SK-N-SH (cell line): ENCODE data around the gene RCAN1. TPM values are rescaled to one million over a fixed set of nuclear protein-coding genes. Genes with fewer than 3 reads are reported as not detected.

ENCODE experiments used
- CTCF ChIA-PET: fragments of 300-600, 350-600 bp; formaldehyde crosslinking; extraction: SDS; loops from one replicate; lab custom pipeline; 2021; lab: Yijun Ruan, JAX
- POLR2A ChIA-PET: fragments of 350-600 bp; sonication (Branson Sonifier 250); formaldehyde crosslinking; extraction: SDS; loops from one replicate; lab custom pipeline; 2020; ENCODE audit warnings: antibody characterized with exemption, inconsistent platforms; lab: Yijun Ruan, JAX
- DNase-seq: peaks from one replicate; pipeline ENCODE4 v3.0.0; 2012
- H2AFZ ChIP-seq: fragments of 200-600 bp; sonication (generic); 2 replicates; pipeline ENCODE4 v1.8.1; 2016; ENCODE audit warnings: antibody characterized with exemption, mild to moderate bottlenecking, low read depth
- H3F3A ChIP-seq: fragments of 200-600 bp; sonication (generic); replicated peaks from 2 replicates; pipeline ENCODE3; 2016; ENCODE audit warnings: antibody characterized with exemption, mild to moderate bottlenecking; ENCODE audit not compliant: insufficient read depth
- H3K27ac ChIP-seq, 2 experiments: fragments of 200-500 bp in 1 of 2; fragments of 200-600 bp in 1 of 2; sonication (Bioruptor generic) in 1 of 2; sonication (generic), shearing (Covaris generic) in 1 of 2; 2 replicates each; pipeline versions ENCODE4 v1.5.1 to v1.6.1; 2014 to 2016; ENCODE audit warnings: low read depth in 2 of 2, inconsistent platforms in 1 of 2, low read length in 1 of 2, mild to moderate bottlenecking in 1 of 2, mixed read lengths in 1 of 2
- H3K27me3 ChIP-seq: fragments of 200-600 bp; sonication (generic), shearing (Covaris generic); 2 replicates; pipeline ENCODE4 v1.6.1; 2016; ENCODE audit warnings: mixed run types; ENCODE audit not compliant: insufficient read depth
- H3K36me3 ChIP-seq, 2 experiments: fragments of 200-500 bp in 1 of 2; fragments of 200-600 bp in 1 of 2; sonication (Bioruptor generic) in 1 of 2; sonication (generic) in 1 of 2; replicated peaks in 1 of 2; 2 replicates each; pipeline versions ENCODE3 to v1.5.1; 2014 to 2016; ENCODE audit warnings: low read length in 1 of 2, mild to moderate bottlenecking in 1 of 2; ENCODE audit not compliant: insufficient read depth in 2 of 2, control insufficient read depth in 1 of 2
- H3K4me1 ChIP-seq, 2 experiments: fragments of 200-500 bp in 1 of 2; fragments of 200-600 bp in 1 of 2; sonication (Bioruptor generic) in 1 of 2; sonication (generic), shearing (Covaris generic) in 1 of 2; 2 replicates each; pipeline versions ENCODE4 v1.5.1 to v1.6.1; 2014 to 2016; ENCODE audit warnings: low read depth in 1 of 2, low read length in 1 of 2, mixed run types in 1 of 2; ENCODE audit not compliant: insufficient read depth in 2 of 2, control insufficient read depth in 1 of 2
- H3K4me2 ChIP-seq: fragments of 200-600 bp; sonication (generic), shearing (Covaris generic); 2 replicates; pipeline ENCODE4 v1.6.1; 2017; ENCODE audit warnings: mixed run types
- H3K4me3 ChIP-seq, 2 experiments: fragments of 200-500 bp in 1 of 2; fragments of 200-600 bp in 1 of 2; sonication (Bioruptor generic) in 1 of 2; sonication (generic), shearing (Covaris generic) in 1 of 2; 2 replicates each; pipeline versions ENCODE4 v1.5.1 to v1.8.1; 2014 to 2016; ENCODE audit warnings: low read depth in 2 of 2, inconsistent platforms in 1 of 2, low read length in 1 of 2, mild to moderate bottlenecking in 1 of 2, mixed read lengths in 1 of 2, moderate library complexity in 1 of 2
- H3K79me2 ChIP-seq: fragments of 200-600 bp; sonication (generic); 2 replicates; pipeline ENCODE4 v1.8.1; 2017; ENCODE audit warnings: mild to moderate bottlenecking; ENCODE audit not compliant: insufficient read depth
- H3K9ac ChIP-seq: fragments of 200-600 bp; sonication (generic); 2 replicates; pipeline ENCODE4 v1.6.1; 2017; ENCODE audit warnings: mixed run types
- H3K9me2 ChIP-seq: fragments of 200-600 bp; sonication (generic); 2 replicates; pipeline ENCODE4 v1.6.1; 2017; ENCODE audit warnings: mixed run types
- H3K9me3 ChIP-seq: fragments of 200-600 bp; sonication (generic); 2 replicates; pipeline ENCODE4 v1.6.1; 2017; ENCODE audit warnings: mixed run types, mild to moderate bottlenecking, moderate library complexity
- H4K20me1 ChIP-seq: fragments of 200-600 bp; sonication (generic); 2 replicates; pipeline ENCODE4 v1.6.1; 2017; ENCODE audit warnings: mild to moderate bottlenecking, mixed run types; ENCODE audit not compliant: insufficient read depth
- FOSL2 ChIP-seq: IDR thresholded peaks from 2 replicates; pipeline ENCODE4 v1.4.0; 2012; ENCODE audit warnings: low read depth, mild to moderate bottlenecking, moderate library complexity, borderline replicate concordance
- FOXJ3 ChIP-seq: sonication (generic); formaldehyde crosslinking; IDR thresholded peaks from 2 replicates; pipeline ENCODE4 v1.5.1; 2020; ENCODE audit warnings: mild to moderate bottlenecking, missing genetic modification reagents
- FOXM1 ChIP-seq: IDR thresholded peaks from 2 replicates; pipeline ENCODE4 v1.4.0; 2012; ENCODE audit warnings: low read depth, mild to moderate bottlenecking
- GABPA ChIP-seq: IDR thresholded peaks from 2 replicates; pipeline ENCODE4 v1.4.0; 2012; ENCODE audit warnings: low read depth, mild to moderate bottlenecking
- GATA2 ChIP-seq: sonication (generic); formaldehyde crosslinking; IDR thresholded peaks from 2 replicates; pipeline ENCODE4 v1.5.0; 2020; ENCODE audit warnings: mild to moderate bottlenecking, missing genetic modification reagents
- MEF2A ChIP-seq: IDR thresholded peaks from 2 replicates; pipeline ENCODE4 v1.4.0; 2012; ENCODE audit warnings: low read depth, borderline replicate concordance
- NRF1 ChIP-seq: IDR thresholded peaks from 2 replicates; pipeline ENCODE4 v1.6.1; 2012; ENCODE audit warnings: low read depth, mild to moderate bottlenecking, low read length
- RAD21 ChIP-seq: IDR thresholded peaks from 2 replicates; pipeline ENCODE4 v1.6.1; 2012; ENCODE audit warnings: mild to moderate bottlenecking, low read length
- RCOR1 ChIP-seq: fragments of 150-350 bp; IDR thresholded peaks from 2 replicates; pipeline ENCODE4 v1.6.1; 2017; ENCODE audit warnings: antibody characterized with exemption, low read length
- RFX5 ChIP-seq: IDR thresholded peaks from 2 replicates; pipeline ENCODE4 v1.6.1; 2012; ENCODE audit warnings: mild to moderate bottlenecking, improper control_type of control experiment, low read length
- RXRA ChIP-seq: IDR thresholded peaks from 2 replicates; pipeline ENCODE4 v1.4.0; 2012; ENCODE audit warnings: low read depth, mild to moderate bottlenecking, borderline replicate concordance
- TEAD4 ChIP-seq: IDR thresholded peaks from 2 replicates; pipeline ENCODE4 v1.4.0; 2012; ENCODE audit warnings: mild to moderate bottlenecking, borderline replicate concordance; ENCODE audit not compliant: insufficient read depth
- YY1 ChIP-seq: IDR thresholded peaks from 2 replicates; pipeline ENCODE4 v1.4.0; 2012; ENCODE audit warnings: low read depth, mild to moderate bottlenecking
- WGBS: methylation state at CpG from one replicate; pipeline ENCODE4 v1.1.6; 2017; ENCODE audit warnings: low lambda C conversion rate; 5-methylcytosine and 5-hydroxymethylcytosine counted together
- polyA plus RNA-seq, 3 experiments: library from polyadenylated mRNA; depleted of rRNA; stranded (reverse); fragments of >200 nt; gene quantifications; 2 replicates each; pipeline ENCODE4 v1.2.3, GENCODE V29; 2012
- TF ChIP-seq, protein P1 (sequence below): fragments of 200-600 bp; sonication (generic); IDR thresholded peaks from 2 replicates; pipeline ENCODE4 v1.6.1; 2017; ENCODE audit warnings: antibody characterized with exemption, mild to moderate bottlenecking, moderate library complexity
- TF ChIP-seq, protein P2 (sequence below): IDR thresholded peaks from 2 replicates; pipeline ENCODE4 v1.4.0; 2012; ENCODE audit warnings: low read depth, borderline replicate concordance
- TF ChIP-seq, protein P3 (sequence below): fragments of 150-350 bp; IDR thresholded peaks from 2 replicates; pipeline ENCODE4 v1.6.1; 2016; ENCODE audit warnings: mild to moderate bottlenecking, low read depth, low read length
- TF ChIP-seq, protein P4 (sequence below): IDR thresholded peaks from 2 replicates; pipeline ENCODE4 v1.6.1; 2012; ENCODE audit warnings: mild to moderate bottlenecking, low read depth, low read length, moderate library complexity

RCAN1 gene
- polyA plus RNA-seq, 1 of the 3 experiments (the other 2 are of a cell fraction): 16.7 TPM

DNA sequence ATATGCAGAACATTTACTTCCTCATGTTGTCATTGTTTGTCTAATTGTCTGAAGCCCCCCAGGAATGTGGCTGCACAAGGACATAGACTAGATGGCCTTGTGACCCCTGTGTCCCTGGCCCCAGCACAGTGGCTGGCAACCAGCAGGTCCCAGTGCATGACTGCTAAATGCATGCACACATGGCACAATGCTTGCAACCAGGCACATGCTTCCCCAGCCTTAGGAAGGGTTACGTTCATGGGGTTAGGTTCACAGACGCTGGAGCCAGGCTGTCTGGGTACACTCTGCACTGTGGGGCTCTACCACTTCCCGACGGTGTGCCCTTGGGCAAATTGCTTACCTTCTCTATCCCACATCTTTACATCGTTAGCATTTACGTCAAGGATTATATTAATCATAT lies 32.6 kb upstream of the RCAN1 start:
- 18% methylated on average over 6 of the region's 6 CpGs for WGBS
- Histone ChIP-seq H3K36me3 (peaks cover 0 to 3% of the 10 kb centered on the region in 2 experiments), H3K27me3 (peaks cover 11% of the 10 kb centered on the region; the same call in 1 of the 2 replicates), H3K9ac (no peak overlapping the region), H3K4me1 (no peaks in the 10 kb centered on the region; a peak in 1 of 4 replicates)
- no peak for DNase-seq
- TF ChIP-seq NRF1: no peak
- TF ChIP-seq GABPA: no peak
- TF ChIP-seq, protein P1, sequence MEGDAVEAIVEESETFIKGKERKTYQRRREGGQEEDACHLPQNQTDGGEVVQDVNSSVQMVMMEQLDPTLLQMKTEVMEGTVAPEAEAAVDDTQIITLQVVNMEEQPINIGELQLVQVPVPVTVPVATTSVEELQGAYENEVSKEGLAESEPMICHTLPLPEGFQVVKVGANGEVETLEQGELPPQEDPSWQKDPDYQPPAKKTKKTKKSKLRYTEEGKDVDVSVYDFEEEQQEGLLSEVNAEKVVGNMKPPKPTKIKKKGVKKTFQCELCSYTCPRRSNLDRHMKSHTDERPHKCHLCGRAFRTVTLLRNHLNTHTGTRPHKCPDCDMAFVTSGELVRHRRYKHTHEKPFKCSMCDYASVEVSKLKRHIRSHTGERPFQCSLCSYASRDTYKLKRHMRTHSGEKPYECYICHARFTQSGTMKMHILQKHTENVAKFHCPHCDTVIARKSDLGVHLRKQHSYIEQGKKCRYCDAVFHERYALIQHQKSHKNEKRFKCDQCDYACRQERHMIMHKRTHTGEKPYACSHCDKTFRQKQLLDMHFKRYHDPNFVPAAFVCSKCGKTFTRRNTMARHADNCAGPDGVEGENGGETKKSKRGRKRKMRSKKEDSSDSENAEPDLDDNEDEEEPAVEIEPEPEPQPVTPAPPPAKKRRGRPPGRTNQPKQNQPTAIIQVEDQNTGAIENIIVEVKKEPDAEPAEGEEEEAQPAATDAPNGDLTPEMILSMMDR: no peak
- no peak for TF ChIP-seq MEF2A
- no peak for TF ChIP-seq FOSL2
- TF ChIP-seq YY1: no peak
- TF ChIP-seq, protein P2, sequence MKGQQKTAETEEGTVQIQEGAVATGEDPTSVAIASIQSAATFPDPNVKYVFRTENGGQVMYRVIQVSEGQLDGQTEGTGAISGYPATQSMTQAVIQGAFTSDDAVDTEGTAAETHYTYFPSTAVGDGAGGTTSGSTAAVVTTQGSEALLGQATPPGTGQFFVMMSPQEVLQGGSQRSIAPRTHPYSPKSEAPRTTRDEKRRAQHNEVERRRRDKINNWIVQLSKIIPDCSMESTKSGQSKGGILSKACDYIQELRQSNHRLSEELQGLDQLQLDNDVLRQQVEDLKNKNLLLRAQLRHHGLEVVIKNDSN: no peak
- no peak for TF ChIP-seq RAD21
- no peak for TF ChIP-seq RXRA
- TF ChIP-seq FOXM1: no peak
- TF ChIP-seq GATA2: no peak
- TF ChIP-seq, protein P3, sequence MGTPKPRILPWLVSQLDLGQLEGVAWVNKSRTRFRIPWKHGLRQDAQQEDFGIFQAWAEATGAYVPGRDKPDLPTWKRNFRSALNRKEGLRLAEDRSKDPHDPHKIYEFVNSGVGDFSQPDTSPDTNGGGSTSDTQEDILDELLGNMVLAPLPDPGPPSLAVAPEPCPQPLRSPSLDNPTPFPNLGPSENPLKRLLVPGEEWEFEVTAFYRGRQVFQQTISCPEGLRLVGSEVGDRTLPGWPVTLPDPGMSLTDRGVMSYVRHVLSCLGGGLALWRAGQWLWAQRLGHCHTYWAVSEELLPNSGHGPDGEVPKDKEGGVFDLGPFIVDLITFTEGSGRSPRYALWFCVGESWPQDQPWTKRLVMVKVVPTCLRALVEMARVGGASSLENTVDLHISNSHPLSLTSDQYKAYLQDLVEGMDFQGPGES: no peak
- TF ChIP-seq, protein P4, sequence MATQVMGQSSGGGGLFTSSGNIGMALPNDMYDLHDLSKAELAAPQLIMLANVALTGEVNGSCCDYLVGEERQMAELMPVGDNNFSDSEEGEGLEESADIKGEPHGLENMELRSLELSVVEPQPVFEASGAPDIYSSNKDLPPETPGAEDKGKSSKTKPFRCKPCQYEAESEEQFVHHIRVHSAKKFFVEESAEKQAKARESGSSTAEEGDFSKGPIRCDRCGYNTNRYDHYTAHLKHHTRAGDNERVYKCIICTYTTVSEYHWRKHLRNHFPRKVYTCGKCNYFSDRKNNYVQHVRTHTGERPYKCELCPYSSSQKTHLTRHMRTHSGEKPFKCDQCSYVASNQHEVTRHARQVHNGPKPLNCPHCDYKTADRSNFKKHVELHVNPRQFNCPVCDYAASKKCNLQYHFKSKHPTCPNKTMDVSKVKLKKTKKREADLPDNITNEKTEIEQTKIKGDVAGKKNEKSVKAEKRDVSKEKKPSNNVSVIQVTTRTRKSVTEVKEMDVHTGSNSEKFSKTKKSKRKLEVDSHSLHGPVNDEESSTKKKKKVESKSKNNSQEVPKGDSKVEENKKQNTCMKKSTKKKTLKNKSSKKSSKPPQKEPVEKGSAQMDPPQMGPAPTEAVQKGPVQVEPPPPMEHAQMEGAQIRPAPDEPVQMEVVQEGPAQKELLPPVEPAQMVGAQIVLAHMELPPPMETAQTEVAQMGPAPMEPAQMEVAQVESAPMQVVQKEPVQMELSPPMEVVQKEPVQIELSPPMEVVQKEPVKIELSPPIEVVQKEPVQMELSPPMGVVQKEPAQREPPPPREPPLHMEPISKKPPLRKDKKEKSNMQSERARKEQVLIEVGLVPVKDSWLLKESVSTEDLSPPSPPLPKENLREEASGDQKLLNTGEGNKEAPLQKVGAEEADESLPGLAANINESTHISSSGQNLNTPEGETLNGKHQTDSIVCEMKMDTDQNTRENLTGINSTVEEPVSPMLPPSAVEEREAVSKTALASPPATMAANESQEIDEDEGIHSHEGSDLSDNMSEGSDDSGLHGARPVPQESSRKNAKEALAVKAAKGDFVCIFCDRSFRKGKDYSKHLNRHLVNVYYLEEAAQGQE: no peak
- no peak for TF ChIP-seq TEAD4
- TF ChIP-seq RCOR1: no peak
- no peak for TF ChIP-seq FOXJ3 (CRISPR knock-in tag)
- TF ChIP-seq RFX5: no peak
- TF ChIP-seq, all 33 proteins: peak for 0
- CTCF ChIA-PET: no interaction called here
- Histone ChIP-seq H3K27ac (no peak overlapping the region), H3K79me2 (no peaks in the 10 kb centered on the region), H4K20me1 (no peaks in the 10 kb centered on the region), H3K9me2 (no peaks in the 10 kb centered on the region), H3K4me2 (no peak overlapping the region), H3K9me3 (no peaks in the 10 kb centered on the region), H2AFZ (no peak overlapping the region), H3K4me3 (no peak overlapping the region), H3F3A (no peaks in the 10 kb centered on the region)
- POLR2A ChIA-PET: no interaction called here
